Colon (tissue), 2 donors: Measurements from ENCODE around the gene LTO1.

Experiments used
- FAIRE-seq: peaks from 2 replicates; lab custom pipeline; 2012; peaks lifted over from hg19 to GRCh38; lab: Jason Lieb, UNC
- donor health status: control.
- donor health status: control.

LTO1 gene

DNA sequence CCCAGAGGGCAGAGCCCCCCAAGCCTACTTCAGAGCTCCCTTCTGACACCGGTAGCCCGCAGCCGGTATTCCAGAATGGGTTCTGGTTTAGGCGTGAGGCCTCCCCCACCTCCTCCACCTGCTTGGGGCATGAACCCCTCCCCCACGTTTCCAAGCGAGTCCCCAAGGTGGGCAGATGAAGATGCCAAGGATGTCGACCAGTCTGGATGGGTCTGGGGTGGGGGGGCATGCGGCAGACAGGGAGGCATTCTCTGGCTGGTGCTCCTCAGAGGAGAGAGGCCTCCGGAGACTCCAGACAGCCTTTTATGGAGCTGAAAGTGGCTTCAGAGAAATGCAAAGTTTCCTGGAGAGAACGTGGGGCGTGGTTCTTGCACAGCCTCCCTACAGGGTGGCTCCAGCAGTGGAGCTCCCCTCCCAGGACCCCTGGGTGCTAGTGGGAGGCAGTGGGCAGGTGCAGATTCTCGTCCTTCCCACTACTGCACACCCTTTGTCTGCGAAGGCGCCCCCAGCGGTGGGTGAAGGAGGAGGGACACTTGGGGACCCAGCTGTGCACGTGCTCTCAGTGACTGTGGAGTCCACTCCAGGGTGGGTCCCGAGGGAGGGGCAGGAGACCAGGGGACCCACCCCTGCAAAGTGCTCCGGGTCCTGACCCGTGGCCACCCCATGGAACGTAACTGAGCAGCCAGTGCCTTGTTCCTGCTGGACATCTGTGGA is 30.0 kb downstream of the LTO1 start:
- no peak for FAIRE-seq

DNA sequence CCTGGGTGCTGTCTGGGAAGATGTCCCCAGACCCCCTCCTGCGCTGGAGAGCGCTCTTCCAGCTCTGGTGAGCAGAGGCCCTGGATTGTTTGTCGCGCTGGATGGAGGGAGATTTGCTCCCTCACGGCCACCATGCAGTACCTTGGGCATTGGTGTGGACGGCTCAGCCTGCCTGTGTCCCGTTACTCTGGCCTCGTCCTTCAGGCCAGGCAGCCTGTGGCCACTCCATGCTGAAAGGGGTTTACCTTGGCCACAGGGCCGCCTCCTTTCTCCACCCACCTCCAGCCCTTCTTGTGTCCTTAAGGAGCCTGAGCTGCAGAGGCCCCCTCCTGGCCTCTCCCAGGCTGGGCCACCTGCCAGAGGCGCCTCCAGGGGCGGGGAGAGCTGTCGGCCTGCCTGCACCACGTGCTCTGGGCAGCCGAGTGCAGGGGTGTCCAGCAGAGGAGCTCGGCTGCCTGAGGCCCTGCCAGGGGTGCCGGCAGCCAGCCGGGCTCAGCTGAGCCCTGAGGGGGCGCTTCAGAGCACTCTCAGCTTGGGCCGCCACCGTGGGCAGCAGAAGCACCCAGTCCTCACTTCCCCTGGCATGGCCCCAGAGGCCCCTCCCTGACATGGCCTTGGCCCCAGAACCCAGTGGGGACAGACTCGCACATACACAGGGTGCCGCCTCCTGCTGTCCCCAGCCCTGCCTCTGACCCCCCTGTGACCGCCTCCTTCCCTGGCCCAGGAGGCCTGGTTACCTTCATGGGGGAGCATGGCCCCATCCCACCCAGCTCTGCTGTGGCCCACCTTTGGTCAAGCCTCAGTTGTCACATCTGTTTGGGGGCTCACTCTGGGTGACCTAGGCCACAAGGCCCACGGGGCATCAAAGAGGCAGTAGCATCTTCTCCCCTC is 30.8 kb downstream of the LTO1 start:
- FAIRE-seq = no peak

DNA sequence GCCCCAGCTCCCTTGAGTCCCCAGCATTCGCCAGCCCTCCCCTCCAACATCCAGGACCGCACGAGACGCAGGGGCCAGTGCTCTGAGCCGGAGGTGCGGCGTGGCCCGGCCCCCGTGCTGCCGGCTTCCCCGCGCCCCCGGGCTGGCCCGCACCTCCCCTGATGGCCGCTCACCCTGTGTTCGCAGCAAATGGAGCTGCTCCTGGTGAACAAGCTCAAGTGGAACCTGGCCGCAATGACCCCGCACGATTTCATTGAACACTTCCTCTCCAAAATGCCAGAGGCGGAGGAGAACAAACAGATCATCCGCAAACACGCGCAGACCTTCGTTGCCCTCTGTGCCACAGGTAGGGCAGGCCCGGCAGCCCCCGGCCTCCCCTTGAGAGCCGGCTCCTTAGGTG is 31.5 kb downstream of the LTO1 start:
- no peak for FAIRE-seq

DNA sequence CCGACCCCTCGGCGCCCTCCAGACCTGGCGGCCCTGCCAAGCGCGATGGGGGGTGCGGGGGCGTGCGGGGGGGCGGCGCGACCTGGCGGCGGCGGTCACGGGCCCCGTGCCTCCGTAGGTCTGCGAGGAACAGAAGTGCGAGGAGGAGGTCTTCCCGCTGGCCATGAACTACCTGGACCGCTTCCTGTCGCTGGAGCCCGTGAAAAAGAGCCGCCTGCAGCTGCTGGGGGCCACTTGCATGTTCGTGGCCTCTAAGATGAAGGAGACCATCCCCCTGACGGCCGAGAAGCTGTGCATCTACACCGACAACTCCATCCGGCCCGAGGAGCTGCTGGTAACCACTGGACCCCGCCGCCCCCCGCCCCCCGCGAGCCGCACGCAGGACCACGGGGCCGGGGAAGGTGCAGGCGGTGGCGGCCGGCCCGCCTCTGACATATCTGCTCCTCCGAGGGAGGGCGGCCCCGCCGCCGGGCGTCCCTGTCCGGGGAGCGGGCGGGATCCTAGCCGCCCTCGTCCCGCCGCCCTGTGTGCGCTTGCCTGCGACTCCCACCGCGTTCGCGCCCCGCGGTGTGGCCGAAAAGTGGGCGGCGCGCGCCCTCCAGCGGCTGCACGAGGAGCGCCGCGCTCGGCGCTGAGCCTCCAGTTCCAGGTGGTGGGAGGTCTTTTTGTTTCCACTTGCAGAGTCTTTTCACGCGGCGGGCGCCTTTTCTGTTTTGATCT is 32.1 kb downstream of the LTO1 start:
- no peak for FAIRE-seq

DNA sequence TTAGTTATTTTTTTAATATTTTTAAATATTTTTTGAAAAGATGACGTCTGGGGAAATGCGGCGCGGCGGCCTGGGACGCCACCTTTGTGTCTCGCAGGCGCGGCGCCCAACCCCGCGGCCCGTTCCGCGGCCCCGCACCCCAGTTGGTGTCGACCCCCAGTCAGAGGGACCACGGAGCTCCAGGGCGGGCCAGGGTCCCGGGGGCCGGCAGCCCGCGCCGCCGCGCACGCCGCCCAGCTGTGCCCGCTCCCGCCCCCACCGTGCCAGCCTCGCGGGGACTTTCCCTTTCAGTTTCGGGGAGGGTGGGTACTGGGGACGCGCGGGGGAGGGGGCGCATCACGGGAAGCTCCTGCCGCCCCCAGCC is 32.6 kb downstream of the LTO1 start:
- no peak for FAIRE-seq

DNA sequence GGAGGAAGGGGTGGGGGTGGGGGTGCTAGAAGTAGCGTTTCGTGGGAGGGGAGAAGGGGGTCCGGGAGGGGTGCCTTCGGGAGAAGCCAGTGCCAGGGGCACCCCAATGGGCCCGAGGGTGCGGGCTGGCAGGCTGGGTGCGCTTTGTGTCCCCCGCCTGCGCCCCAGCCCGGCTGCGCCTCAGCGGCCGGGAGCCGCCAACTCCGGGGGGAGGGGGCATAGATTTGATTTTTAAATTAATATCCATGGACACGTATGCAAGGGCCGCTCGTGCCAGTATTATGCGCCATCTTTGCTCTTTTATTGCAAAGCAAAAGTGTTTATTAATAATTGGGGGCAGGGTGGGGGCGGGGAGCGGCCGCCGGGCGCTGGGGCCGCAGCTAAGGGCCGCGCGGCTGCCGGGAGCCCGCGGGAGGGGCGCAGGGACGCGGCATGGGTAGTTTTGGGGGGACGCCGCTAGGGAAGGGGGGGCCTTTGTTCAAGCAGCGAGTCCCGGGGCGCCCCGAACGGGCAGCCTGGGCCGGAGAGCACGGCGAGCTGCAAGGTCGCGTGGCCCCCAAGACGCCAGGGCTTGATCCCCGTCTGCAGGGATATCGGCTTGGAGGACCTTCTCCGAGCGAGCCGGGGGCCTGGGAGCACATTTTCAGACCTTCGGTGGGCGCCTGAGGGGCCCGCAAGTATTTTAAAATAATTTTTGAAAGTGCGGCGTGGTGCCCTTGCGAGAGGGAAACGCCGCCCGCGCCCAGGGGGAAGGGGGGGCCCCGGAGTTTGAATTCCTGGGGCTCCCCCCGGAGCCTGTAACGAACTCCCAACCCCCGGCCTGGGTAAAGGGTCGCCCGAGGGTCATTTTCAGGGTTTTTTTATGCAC is 33.2 kb downstream of the LTO1 start:
- FAIRE-seq = no peak

DNA sequence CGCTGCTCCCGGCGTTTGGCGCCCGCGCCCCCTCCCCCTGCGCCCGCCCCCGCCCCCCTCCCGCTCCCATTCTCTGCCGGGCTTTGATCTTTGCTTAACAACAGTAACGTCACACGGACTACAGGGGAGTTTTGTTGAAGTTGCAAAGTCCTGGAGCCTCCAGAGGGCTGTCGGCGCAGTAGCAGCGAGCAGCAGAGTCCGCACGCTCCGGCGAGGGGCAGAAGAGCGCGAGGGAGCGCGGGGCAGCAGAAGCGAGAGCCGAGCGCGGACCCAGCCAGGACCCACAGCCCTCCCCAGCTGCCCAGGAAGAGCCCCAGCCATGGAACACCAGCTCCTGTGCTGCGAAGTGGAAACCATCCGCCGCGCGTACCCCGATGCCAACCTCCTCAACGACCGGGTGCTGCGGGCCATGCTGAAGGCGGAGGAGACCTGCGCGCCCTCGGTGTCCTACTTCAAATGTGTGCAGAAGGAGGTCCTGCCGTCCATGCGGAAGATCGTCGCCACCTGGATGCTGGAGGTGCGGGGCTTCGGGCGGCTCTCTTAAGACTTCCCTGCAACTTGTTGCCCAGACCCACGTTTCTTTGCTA is 34.1 kb downstream of the LTO1 start, which contains the start of gene CCND1:
TSS of gene CCND1 (plus strand) at position 162 of the 587 bp plus-strand sequence. CDS start at position 320, 158 bp downstream.
- no peak for FAIRE-seq

DNA sequence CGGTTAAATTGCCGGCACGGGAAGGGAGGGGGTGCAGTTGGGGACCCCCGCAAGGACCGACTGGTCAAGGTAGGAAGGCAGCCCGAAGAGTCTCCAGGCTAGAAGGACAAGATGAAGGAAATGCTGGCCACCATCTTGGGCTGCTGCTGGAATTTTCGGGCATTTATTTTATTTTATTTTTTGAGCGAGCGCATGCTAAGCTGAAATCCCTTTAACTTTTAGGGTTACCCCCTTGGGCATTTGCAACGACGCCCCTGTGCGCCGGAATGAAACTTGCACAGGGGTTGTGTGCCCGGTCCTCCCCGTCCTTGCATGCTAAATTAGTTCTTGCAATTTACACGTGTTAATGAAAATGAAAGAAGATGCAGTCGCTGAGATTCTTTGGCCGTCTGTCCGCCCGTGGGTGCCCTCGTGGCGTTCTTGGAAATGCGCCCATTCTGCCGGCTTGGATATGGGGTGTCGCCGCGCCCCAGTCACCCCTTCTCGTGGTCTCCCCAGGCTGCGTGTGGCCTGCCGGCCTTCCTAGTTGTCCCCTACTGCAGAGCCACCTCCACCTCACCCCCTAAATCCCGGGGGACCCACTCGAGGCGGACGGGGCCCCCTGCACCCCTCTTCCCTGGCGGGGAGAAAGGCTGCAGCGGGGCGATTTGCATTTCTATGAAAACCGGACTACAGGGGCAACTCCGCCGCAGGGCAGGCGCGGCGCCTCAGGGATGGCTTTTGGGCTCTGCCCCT is 34.7 kb downstream of the LTO1 start:
- FAIRE-seq = no peak

DNA sequence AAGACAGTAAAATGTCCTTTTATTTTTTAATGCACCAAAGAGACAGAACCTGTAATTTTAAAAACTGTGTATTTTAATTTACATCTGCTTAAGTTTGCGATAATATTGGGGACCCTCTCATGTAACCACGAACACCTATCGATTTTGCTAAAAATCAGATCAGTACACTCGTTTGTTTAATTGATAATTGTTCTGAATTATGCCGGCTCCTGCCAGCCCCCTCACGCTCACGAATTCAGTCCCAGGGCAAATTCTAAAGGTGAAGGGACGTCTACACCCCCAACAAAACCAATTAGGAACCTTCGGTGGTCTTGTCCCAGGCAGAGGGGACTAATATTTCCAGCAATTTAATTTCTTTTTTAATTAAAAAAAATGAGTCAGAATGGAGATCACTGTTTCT is 35.3 kb downstream of the LTO1 start:
- no peak for FAIRE-seq

DNA sequence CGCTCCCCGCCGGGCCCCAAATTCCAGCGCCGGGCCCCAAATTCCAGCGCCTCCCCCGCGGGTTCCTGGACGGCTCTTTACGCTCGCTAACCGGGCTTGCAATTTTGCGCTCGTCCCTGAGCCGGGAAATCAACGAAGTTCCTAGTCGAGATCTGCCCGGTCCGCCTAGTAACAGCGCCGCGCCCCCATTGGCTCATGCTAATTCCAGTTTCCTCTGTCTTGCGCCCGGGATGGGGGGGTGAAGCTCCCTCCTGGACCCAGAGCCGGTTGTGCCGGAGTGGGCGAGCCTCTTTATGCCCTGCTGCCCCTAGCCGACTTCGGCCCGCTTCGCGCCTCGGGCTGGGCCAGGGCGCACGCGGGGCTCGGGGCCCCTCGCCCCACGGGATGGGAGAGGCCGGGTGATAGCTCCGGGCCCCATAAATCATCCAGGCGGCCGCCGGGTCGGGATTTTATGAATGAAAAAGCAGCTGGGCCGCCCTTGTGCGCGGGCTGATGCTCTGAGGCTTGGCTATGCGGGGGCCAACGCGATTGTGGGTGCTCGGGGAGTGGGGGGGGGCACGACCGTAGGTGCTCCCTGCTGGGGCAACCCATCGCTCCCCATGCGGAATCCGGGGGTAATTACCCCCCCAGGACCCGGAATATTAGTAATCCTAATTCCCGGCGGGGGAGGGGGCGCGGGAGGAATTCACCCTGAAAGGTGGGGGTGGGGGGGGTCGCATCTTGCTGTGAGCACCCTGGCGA is 36.0 kb downstream of the LTO1 start:
- FAIRE-seq = no peak

DNA sequence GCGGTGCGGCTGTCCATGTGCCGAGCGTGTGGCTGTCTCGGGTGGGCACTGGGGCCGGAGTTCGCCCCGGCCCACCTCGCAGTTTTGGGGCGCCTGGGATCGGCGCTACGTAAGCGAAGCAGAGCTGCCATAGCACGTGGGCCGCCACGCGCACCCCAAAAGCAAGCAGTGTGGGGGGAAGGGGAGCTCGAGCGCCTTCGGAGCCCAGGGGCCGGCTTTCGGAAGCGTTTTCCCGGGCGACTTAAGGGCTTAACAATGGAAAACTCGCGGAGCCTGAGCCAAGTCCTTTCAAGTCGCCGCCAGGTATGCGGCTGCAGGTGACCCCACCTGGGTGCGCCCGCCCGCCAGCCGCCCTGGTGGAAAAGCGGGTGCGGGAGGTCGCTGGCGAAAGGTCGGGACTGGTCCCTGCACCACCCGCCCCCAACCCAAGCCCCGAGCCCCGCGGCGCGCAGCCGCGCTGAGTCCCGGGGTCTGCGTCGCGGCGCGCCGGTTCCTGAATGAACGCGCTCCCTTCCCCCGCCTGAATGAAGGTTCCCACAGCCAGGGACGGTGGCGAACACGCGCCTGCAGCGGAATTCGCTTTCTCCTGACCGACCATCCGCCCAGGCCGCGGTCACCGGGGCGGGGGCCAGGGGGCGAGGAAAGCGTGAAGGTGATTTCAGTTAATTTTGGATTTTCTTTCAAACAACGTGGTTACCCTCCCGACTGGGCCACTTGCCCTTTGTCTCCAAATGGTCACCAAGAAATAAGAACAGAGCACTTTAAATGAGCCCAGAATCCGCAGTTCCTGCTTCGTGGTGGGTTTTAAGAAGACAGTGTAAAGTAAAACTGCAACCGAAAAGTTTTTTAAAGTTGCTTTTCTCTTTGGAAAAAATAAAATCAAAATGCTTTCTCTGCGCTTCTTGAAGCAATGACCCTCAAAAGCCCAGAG is 36.9 kb downstream of the LTO1 start:
- FAIRE-seq = no peak

DNA sequence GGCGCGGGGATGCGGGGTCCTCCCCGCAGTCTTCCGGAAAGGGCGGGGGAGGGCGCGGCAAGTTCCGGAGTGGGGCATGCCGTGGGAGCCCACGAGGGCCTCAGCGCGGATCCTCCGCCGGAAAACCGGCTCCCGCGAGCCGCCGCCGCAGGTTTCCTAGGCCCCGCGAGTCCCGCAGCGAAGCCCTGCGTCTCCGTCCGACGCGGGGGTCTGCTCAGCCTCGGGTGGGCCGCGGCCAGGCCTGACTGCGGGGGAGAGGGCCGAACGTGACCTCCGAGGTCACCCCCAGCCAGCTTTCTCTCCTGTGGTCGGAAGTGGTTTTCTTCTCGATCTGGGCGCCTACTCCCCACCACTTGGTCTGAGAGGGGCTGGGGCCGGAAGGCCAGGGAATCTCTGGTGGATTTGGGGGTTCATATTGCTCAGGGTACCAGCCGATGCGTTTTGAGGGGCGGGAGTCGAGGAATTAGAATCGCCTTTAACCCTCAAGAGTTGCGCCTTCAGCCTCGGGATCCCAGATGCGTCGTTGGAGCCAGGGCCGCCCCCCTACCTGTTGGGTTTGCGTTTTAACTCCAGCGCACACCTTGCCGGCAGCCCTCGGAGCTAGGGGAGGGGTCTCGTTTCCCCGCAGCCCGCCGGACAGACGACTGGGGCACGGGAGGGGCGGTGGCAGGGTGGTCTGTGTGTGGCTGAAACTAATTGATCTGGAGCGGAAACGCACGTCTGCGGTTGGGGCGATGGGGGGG is 37.8 kb downstream of the LTO1 start:
- no peak for FAIRE-seq

DNA sequence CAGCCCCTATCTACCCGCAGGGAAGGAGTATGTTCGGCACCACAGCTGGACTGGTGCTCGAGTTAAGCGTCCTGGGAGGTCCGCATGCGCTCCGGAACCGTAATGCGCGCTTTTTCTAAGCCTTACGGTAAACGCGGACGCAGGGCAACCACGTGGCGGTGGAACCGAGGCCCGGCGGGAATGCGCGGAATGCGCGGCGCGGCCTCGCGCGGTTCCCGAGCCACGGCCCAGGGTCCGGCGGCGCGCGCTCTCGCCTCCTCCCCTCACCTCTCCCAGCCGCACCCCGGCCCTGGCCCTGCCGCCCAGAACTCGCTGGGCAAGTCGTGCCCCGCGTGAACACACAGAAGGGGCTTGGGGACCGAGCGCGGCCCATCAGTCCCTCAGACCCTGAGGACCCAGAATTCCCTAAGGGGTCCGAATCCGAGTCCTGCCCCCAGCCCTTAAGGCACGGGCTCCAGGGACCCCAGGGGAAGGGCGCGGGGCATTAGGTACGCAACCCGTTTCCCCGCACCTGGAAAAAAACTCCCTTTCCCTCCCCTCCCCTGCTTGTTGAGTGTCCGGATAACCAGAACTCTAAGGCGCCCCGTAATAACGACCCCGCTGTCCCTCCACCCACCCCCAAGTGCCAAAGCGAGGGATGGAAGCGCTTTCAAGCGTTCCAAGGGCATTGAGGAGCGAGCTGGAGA is 38.5 kb downstream of the LTO1 start:
- FAIRE-seq = no peak

DNA sequence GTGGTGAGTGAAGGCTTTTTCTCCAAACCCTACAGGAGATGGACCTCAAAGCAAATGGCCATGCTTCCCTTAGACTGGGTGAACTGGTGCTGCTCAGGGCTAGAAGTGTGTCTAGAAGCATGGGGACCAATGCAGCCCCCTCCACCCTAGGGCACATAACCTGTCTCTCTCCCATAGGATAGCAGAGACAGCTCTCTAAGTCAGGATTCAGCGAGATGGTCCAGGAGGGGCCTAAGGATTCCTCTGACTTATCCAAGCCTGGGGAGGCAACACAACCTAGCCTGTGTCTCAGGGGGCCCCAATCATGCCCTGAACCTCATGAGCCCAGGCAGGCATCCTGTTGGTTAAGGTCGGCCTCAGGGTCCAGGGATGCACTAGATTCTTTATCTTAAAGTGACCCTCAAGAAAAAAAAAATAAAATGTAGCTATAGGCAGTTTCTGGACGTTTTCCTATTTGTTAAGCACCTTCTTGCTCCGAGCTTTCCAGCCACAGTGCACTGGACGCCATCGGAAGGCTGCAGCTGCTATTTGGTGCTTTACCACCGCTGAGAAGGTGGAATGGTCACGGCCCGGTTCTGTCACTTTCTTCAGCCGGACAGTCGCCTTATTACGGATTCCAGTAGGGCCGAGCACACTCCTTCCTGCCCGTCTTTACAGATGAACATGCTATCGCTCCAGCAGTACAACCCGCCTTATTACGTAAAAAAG is 39.2 kb downstream of the LTO1 start:
- no peak for FAIRE-seq

DNA sequence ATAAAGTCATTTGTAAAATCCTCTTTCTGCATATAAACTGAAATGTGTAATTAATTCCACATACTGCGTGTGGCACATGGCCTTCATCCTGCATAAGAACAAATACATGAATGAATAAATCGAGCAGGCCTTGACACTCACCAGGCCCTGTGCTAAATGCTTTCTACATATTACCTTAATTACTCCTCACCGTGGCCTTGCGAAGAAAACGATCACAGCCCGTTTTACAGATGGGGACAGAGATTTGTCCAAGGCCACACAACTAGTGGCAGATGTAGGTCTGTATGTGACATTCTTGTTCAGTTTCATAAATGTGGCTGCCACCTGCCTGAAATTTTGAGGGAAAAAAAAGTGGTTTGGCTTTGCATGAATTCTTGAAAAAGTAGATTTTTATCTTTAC is 40.0 kb downstream of the LTO1 start:
- FAIRE-seq = no peak

DNA sequence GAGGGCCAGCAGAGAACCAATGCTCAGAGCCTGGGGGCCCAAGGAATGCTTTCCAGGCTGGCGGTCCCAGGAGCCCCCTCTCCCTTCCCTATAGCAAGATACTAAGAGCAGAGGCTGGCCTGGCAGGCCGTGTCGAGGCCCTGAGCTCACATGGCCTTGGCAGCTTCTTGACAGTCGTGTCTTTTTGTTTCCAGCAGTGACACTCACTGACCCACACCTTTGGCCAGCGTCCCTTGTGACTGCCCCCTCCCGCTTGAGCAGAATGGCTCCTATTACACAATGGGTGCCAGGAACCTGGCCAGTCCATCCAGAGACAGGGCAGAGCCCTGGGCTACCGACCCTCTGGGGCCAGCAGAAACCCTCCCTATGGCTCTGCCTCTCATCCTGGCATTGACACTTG is 40.6 kb downstream of the LTO1 start:
- no peak for FAIRE-seq

DNA sequence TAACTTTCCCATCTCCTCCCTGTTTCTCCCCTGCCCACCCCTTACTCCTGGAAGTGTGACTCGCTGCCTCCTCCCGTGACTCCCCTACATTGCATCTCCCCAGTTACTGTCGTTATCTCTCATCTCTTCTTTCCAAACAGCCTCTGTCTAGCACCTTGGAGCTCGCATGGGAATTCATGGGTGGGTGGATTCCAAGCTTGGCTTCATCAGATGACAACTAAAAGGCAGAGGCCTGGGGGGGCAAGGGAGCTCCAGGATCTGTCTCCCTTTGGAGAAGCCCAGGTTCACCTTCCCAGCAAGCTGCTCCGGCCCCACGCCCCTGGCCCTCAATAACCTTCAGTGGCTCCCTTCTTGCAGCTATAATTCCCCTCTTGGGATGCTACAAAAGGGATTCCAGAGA is 41.1 kb downstream of the LTO1 start:
- no peak for FAIRE-seq
